GM12872 (cell line): ENCODE results near the gene WDSUB1.

Source experiments
- TF ChIP-seq, protein P1 (sequence below): IDR thresholded peaks from 3 replicates; pipeline ENCODE4 v1.5.1; 2011; ENCODE audit warnings: low read depth, mild to moderate bottlenecking, low read length, moderate library complexity; ENCODE audit not compliant: insufficient read depth

The WDSUB1 gene

GRCh38 chr2:159227467-159227866 lies 59.0 kb downstream of the WDSUB1 start:
- TF ChIP-seq, protein P1, sequence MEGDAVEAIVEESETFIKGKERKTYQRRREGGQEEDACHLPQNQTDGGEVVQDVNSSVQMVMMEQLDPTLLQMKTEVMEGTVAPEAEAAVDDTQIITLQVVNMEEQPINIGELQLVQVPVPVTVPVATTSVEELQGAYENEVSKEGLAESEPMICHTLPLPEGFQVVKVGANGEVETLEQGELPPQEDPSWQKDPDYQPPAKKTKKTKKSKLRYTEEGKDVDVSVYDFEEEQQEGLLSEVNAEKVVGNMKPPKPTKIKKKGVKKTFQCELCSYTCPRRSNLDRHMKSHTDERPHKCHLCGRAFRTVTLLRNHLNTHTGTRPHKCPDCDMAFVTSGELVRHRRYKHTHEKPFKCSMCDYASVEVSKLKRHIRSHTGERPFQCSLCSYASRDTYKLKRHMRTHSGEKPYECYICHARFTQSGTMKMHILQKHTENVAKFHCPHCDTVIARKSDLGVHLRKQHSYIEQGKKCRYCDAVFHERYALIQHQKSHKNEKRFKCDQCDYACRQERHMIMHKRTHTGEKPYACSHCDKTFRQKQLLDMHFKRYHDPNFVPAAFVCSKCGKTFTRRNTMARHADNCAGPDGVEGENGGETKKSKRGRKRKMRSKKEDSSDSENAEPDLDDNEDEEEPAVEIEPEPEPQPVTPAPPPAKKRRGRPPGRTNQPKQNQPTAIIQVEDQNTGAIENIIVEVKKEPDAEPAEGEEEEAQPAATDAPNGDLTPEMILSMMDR: no peak

GRCh38 chr2:159226608-159227385 lies 59.7 kb downstream of the WDSUB1 start:
- TF ChIP-seq, protein P1: no peak

- TF ChIP-seq, protein P1: no peak
These were observed 60.4 kb downstream of the WDSUB1 start for GRCh38 chr2:159226059-159226461.

- TF ChIP-seq, protein P1: no peak
These were observed 61.2 kb downstream of the WDSUB1 start for GRCh38 chr2:159225025-159226016.

GRCh38 chr2:159224061-159224813 lies 62.3 kb downstream of the WDSUB1 start:
- TF ChIP-seq, protein P1: no peak

DNA sequence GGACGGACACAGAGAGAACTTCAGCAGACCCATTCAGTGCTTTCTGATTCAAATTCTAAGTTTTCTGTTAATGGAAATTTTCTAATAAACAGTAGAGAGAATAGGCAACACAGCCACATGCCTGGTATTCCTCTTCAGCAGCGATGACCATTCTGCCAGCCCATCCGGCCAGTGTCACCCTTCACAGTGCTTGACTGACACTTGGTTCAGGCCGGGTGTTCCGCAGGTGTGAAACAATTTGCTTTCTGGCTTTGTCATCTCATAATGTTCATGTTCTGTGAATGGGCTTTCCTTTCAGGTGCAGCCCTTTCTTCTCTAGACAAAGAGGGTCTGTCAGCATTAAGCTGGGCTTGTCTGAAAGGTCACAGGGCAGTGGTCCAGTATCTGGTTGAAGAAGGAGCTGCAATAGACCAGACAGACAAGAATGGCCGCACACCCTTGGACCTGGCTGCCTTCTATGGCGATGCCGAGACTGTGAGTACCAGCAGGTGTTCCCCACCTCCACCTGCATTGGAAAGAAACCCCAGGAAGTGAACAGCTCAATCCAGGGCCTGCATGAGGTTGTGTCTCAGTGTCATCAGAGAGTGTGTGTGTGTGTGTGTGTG lies 67.0 kb downstream of the WDSUB1 start:
- TF ChIP-seq, protein P1: no peak
